NB4 (cell line): ENCODE measurements around the gene AACS.
"Not testable (repeated sequence)": the region's sequence is repeated elsewhere in the genome, so short reads cannot be mapped to it uniquely, and the experiment has no call there.

Experiments
- DNase-seq: peaks from one replicate; pipeline ENCODE4 v3.0.0; 2010; ENCODE audit warnings: low read depth
- H3K4me3 ChIP-seq: one replicate; pipeline ENCODE4 v1.5.1; 2011; ENCODE audit warnings: mild to moderate bottlenecking, low read depth, low read length, moderate library complexity
- MYC ChIP-seq: IDR thresholded peaks from 2 replicates; pipeline ENCODE4 v1.6.1; 2011; ENCODE audit warnings: low read depth, low read length
- POLR2A ChIP-seq: IDR thresholded peaks from 2 replicates; pipeline ENCODE4 v1.6.1; 2011; ENCODE audit warnings: mild to moderate bottlenecking; ENCODE audit not compliant: insufficient read length; ENCODE audit errors: extremely low read depth
- TF ChIP-seq, protein P1 (sequence below): IDR thresholded peaks from 2 replicates; pipeline ENCODE4 v1.6.1; 2011; ENCODE audit warnings: low read depth, low read length
- TF ChIP-seq, protein P2 (sequence below): IDR thresholded peaks from one replicate; pipeline ENCODE4 v1.5.1; 2012; ENCODE audit warnings: low read depth, low read length

The AACS gene

DNA sequence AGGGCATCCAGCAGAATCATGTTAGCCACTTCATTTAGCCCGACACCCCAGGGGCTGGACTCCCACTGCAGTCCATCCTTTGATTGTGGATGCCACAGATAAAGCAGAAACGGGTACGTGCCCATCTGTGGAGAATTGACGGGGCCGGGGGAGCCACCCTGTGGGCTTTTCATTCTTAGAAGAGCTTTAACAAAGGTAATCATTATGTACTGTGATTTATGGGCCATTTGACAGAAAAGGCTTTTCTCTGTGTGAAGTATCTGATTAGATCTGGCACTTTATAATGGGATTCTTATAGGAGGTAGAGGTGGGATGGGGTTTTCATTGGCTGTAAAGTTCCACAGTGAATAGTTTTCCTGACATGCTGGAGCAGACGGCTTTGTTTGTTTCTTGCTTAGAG lies 40.4 kb downstream of the AACS start:
- no peak overlapping the region for H3K4me3 ChIP-seq
- no peak for DNase-seq
- TF ChIP-seq, protein P1, sequence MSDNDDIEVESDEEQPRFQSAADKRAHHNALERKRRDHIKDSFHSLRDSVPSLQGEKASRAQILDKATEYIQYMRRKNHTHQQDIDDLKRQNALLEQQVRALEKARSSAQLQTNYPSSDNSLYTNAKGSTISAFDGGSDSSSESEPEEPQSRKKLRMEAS = no peak
- TF ChIP-seq POLR2A (no peak), MYC (no peak)
- TF ChIP-seq, protein P2, sequence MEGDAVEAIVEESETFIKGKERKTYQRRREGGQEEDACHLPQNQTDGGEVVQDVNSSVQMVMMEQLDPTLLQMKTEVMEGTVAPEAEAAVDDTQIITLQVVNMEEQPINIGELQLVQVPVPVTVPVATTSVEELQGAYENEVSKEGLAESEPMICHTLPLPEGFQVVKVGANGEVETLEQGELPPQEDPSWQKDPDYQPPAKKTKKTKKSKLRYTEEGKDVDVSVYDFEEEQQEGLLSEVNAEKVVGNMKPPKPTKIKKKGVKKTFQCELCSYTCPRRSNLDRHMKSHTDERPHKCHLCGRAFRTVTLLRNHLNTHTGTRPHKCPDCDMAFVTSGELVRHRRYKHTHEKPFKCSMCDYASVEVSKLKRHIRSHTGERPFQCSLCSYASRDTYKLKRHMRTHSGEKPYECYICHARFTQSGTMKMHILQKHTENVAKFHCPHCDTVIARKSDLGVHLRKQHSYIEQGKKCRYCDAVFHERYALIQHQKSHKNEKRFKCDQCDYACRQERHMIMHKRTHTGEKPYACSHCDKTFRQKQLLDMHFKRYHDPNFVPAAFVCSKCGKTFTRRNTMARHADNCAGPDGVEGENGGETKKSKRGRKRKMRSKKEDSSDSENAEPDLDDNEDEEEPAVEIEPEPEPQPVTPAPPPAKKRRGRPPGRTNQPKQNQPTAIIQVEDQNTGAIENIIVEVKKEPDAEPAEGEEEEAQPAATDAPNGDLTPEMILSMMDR = no peak

DNA sequence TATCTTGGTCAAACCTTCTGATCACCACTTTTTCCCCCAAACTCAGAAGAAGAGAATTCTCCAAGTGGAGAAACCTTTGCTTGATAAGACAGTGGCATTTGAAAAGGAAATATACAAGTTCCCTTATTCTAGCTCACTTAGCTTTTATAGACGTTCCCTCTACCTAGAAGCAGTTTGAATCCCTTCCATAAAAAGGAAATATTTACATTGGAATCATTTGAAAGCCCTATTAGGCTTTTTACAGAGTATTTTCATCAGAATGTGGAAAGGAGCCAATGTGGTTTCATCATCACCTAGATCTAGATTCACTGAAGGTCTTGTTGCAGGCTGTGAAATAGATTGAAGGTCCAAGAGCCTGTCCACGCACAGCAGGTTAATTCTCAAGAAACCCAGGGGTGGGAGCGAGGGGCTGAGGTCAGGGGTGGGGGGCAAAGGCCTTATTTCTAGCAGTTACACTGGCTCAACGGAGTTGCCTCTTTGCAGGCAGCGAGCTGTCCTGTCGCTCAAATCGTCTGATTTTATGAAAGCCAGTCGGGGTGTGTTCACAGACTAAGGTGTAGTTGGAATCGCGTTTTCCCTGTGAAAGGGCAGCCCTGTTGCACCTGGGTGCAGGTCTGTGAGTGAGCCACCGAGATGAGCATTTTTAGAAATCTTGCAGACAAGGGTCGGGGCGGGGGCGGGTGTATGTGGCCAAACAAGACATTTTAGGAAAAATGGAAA lies 45.6 kb downstream of the AACS start:
- TF ChIP-seq, protein P2 = no peak
- no peak for TF ChIP-seq MYC
- no peak for TF ChIP-seq POLR2A
- TF ChIP-seq, protein P1 = no peak
- no peak for DNase-seq
- no peak overlapping the region for H3K4me3 ChIP-seq

DNA sequence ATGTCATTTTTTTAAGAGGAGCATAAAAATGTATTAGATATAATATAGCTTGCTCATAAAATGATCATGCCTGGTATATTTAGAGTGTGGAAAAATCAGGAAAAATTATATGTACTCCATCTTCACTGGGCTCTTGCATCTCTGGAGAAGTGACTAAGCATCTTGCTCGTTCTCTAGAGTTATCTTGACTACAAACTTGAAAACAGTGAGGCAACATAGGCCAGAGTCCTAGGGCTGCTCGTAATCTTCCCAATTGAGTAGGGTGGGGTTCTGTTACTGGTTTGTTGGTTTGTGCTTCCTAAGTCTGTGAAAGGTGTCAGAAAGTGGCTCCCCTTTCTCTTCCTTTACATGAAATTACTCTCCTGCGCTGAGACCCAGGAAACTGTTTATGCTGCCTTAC lies 46.2 kb downstream of the AACS start:
- no peak for DNase-seq
- TF ChIP-seq, protein P2 = no peak
- TF ChIP-seq, protein P1 = no peak
- TF ChIP-seq POLR2A (no peak), MYC (no peak)
- H3K4me3 ChIP-seq = no peak overlapping the region

DNA sequence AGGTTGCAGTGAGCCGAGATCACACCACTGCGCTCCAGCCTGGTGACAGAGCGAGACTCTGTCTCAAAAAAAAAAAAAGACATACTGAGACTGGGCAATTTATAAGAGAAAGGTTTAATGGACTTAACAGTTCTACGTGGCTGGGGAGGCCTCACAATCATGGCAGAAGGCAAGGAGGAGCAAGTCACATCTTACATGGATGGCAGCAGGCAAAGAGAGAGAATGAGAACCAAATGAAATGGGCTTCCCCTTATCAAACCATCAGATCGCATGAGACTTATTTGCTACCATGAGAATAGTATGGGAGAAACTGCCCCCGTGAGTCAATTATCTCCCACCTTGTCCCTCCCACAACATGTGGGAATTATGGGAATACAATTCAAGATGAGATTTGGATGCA lies 47.4 kb downstream of the AACS start:
- not testable (repeated sequence) for DNase-seq, H3K4me3 ChIP-seq

DNA sequence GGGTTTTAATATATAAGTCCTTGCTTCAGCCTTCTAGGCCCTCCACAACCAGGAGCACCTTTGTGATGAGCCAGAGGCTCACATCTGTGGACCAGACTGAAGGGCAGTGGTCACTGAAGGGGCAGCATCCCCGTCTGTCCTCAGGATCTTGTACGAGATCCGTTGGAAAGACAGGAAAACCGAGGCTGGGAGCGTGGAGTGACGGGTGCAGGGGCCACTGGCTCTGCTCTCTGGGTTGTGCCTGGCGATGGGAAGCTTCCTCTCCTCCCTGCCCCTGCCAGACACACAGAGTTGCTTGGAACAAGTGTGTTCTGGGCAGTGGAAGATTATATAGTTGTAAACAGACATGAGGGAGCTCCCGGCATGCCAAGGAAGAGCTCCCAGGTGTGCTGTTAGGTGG lies 48.0 kb downstream of the AACS start:
- no peak for DNase-seq
- TF ChIP-seq POLR2A (no peak), MYC (no peak)
- TF ChIP-seq, protein P2 = no peak
- TF ChIP-seq, protein P1 = no peak

DNA sequence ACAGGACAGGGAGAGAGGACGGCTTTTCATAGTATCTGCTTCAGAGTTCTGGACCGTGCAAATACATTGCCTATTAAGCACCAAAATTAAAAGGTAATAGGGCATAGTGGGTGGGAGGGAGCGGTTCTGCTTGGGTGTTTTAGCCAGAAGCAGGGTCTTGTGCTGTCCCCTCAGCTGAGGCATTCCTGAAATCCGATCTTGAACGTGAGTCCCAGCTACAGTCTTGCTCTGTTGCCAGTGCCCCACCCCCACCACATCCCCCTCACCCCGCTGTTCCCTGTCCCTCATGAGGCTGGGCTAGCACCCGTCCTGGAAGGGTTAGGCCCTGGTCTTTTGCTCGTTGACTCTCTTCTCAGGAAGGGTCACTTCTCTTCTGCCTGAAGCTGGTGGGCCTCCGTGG lies 48.6 kb downstream of the AACS start:
- TF ChIP-seq, protein P1 = no peak
- TF ChIP-seq MYC (no peak), POLR2A (no peak)
- TF ChIP-seq, protein P2 = no peak
- DNase-seq = no peak
- H3K4me3 ChIP-seq = no peak overlapping the region

More for the DNA sequence above, 48.0 kb downstream of the AACS start:
- H3K4me3 ChIP-seq = no peak overlapping the region
